ENCODE data around the gene CLIP2.

GRCh38 chr7:74454925-74455288 lies 165.7 kb downstream of the CLIP2 start:
- TF ChIP-seq CTCF (conservative IDR thresholded peaks at IDR 0.05), result no peak
- TF ChIP-seq EZH2 (IDR thresholded peaks at IDR 0.05; ENCODE audit: low read depth), result no peak

All from PC-9 (cell line).